Keratinocyte (primary cell): ENCODE measurements around the gene RANBP10. TPM values are rescaled to one million over a fixed set of nuclear protein-coding genes. Genes with fewer than 3 reads are reported as not detected.

Source experiments
- DNase-seq: peaks from one replicate; pipeline ENCODE4 v3.0.0-alpha.2; 2011; ENCODE audit warnings: low read depth, missing footprints, low spot score
- FAIRE-seq: peaks from 2 replicates; lab custom pipeline; 2011; peaks lifted over from hg19 to GRCh38; lab: Jason Lieb, UNC
- H2AFZ ChIP-seq: 2 replicates; pipeline ENCODE4 v1.6.0; 2012; ENCODE audit warnings: low read length, control low read depth, inconsistent platforms; ENCODE audit not compliant: control insufficient read depth
- H3K27ac ChIP-seq: 2 replicates; pipeline ENCODE4 v1.5.1; 2011; ENCODE audit warnings: low read length; ENCODE audit not compliant: control insufficient read depth, insufficient read depth
- H3K27me3 ChIP-seq: 3 replicates; pipeline ENCODE4 v1.6.0; 2011; ENCODE audit warnings: low read length; ENCODE audit not compliant: control insufficient read depth, insufficient read depth; ENCODE audit errors: extremely low read depth
- H3K36me3 ChIP-seq, 2 experiments: 2 replicates in 1 of 2; 3 replicates in 1 of 2; pipeline ENCODE4 v1.5.1; 2011; ENCODE audit warnings: low read length in 2 of 2, mild to moderate bottlenecking in 1 of 2; ENCODE audit not compliant: control insufficient read depth in 2 of 2, insufficient read depth in 2 of 2; ENCODE audit errors: extremely low read depth in 1 of 2
- H3K4me1 ChIP-seq: 3 replicates; pipeline ENCODE4 v1.5.1; 2011; ENCODE audit warnings: low read length; ENCODE audit not compliant: control insufficient read depth, insufficient read depth; ENCODE audit errors: extremely low read depth
- H3K4me2 ChIP-seq: 3 replicates; pipeline ENCODE4 v1.6.0; 2011; ENCODE audit warnings: low read depth, low read length; ENCODE audit not compliant: control insufficient read depth, insufficient read depth; ENCODE audit errors: extremely low read depth
- H3K4me3 ChIP-seq, 3 experiments: fragments of 200-600 bp in 1 of 3; sonication (generic) in 1 of 3; 2 replicates in 2 of 3; 3 replicates in 1 of 3; pipeline ENCODE4 v1.5.1; 2011 to 2016; ENCODE audit warnings: low read length in 3 of 3, mild to moderate bottlenecking in 3 of 3, control low read depth in 2 of 3, inconsistent platforms in 1 of 3, low read depth in 1 of 3, mixed read lengths in 1 of 3, mixed run types in 1 of 3, moderate library complexity in 1 of 3; ENCODE audit not compliant: control insufficient read depth in 2 of 3, insufficient read depth in 2 of 3; ENCODE audit errors: extremely low read depth in 1 of 3
- H3K79me2 ChIP-seq: 2 replicates; pipeline ENCODE4 v1.6.0; 2012; ENCODE audit warnings: low read length; ENCODE audit not compliant: control insufficient read depth, insufficient read depth
- H3K9ac ChIP-seq: 3 replicates; pipeline ENCODE4 v1.6.0; 2011; ENCODE audit warnings: low read length; ENCODE audit not compliant: control insufficient read depth, insufficient read depth; ENCODE audit errors: extremely low read depth
- H3K9me1 ChIP-seq: 3 replicates; pipeline ENCODE4 v1.6.0; 2011; ENCODE audit warnings: low read length; ENCODE audit not compliant: control insufficient read depth, insufficient read depth; ENCODE audit errors: extremely low read depth
- H3K9me3 ChIP-seq: 2 replicates; pipeline ENCODE4 v1.5.1; 2012; ENCODE audit warnings: low read depth, low read length; ENCODE audit not compliant: control insufficient read depth
- H4K20me1 ChIP-seq: 3 replicates; pipeline ENCODE4 v1.6.0; 2011; ENCODE audit warnings: low read length; ENCODE audit not compliant: control insufficient read depth, insufficient read depth; ENCODE audit errors: extremely low read depth
- CTCF ChIP-seq, 3 experiments: IDR thresholded peaks in 1 of 3; conservative IDR thresholded peaks in 1 of 3; optimal IDR thresholded peaks in 1 of 3; 2 replicates in 2 of 3; 3 replicates in 1 of 3; pipeline versions ENCODE3 to v1.5.1; 2011; ENCODE audit warnings: low read length in 3 of 3, mild to moderate bottlenecking in 3 of 3, moderate library complexity in 2 of 3, control low read depth in 1 of 3, inconsistent platforms in 1 of 3; ENCODE audit not compliant: insufficient read depth in 2 of 3; ENCODE audit errors: extremely low read depth in 1 of 3
- EZH2 ChIP-seq: IDR thresholded peaks from one replicate; pipeline ENCODE4 v1.6.1; 2012; ENCODE audit warnings: inconsistent platforms, mild to moderate bottlenecking, low read length, moderate library complexity
- dilution Hi-C: fragments of 300-500 bp; cut with MboI; formaldehyde crosslinking; loops from one replicate; pipeline ENCODE4 v1.7.0; 2020; ENCODE audit warnings: low sequenced_read_pairs; ENCODE audit not compliant: extremely low pct_ligation_motif_present
- polyA plus RNA-seq, 5 experiments: library from polyadenylated mRNA; depleted of rRNA in 3 of 5; stranded (reverse) in 3 of 5; stranded (forward) in 1 of 5; unstranded in 1 of 5; fragments of >200 nt; gene quantifications; 1 replicate in 1 of 5; 2 replicates in 3 of 5; 3 replicates in 1 of 5; pipeline versions ENCODE4 v1.2.1 to v1.2.3, GENCODE V29; 2011 to 2012; ENCODE audit warnings: missing spikeins in 2 of 5, low read depth in 1 of 5, low replicate concordance in 1 of 5

RANBP10 gene
- polyA plus RNA-seq, 1 donor (not counting 4 experiments of a cell fraction or from before 2014, with no cell fraction given) = 9.5 TPM

GRCh38 chr16:67764158-67764667 is 42.1 kb downstream of the RANBP10 start:
- no peaks in the 10 kb centered on the region for H3K27me3 ChIP-seq
- H3K9ac ChIP-seq = no peak overlapping the region
- no peaks in the 10 kb centered on the region for H3K79me2 ChIP-seq
- no peak overlapping the region for H3K27ac ChIP-seq
- no peak overlapping the region for H2AFZ ChIP-seq
- no peak for FAIRE-seq
- no peaks in the 10 kb centered on the region for H3K9me1 ChIP-seq
- dilution Hi-C loops = no loop called here
- peaks cover 4 to 7% of the 10 kb centered on the region in 2 experiments for H3K36me3 ChIP-seq
- no peak overlapping the region for H3K4me3 ChIP-seq
- H3K9me3 ChIP-seq = no peaks in the 10 kb centered on the region
- no peak for DNase-seq
- no peak for TF ChIP-seq EZH2
- TF ChIP-seq CTCF (optimal IDR thresholded peaks at IDR 0.05 in 1 of 3, IDR thresholded peaks at IDR 0.05 in 1 of 3, conservative IDR thresholded peaks at IDR 0.05 in 1 of 3; ENCODE audit: extremely low read depth in 1 of 3, insufficient read depth in 2 of 3, low read length in 3 of 3) = no peak
- H3K4me2 ChIP-seq = no peak overlapping the region
- peaks cover 6% of the 10 kb centered on the region for H4K20me1 ChIP-seq
- H3K4me1 ChIP-seq = peaks cover 5% of the 10 kb centered on the region

GRCh38 chr16:67763066-67763465 is 43.3 kb downstream of the RANBP10 start:
- H3K9me1 ChIP-seq = no peaks in the 10 kb centered on the region
- H3K79me2 ChIP-seq = no peaks in the 10 kb centered on the region
- no peak overlapping the region for H2AFZ ChIP-seq
- peaks cover 6% of the 10 kb centered on the region for H4K20me1 ChIP-seq
- dilution Hi-C loops = no loop called here
- no peaks in the 10 kb centered on the region for H3K9me3 ChIP-seq
- peaks cover 5 to 7% of the 10 kb centered on the region in 2 experiments for H3K36me3 ChIP-seq
- H3K4me3 ChIP-seq = no peak overlapping the region
- no peak overlapping the region for H3K9ac ChIP-seq
- TF ChIP-seq EZH2 (no peak), CTCF (optimal IDR thresholded peaks at IDR 0.05 in 1 of 3, IDR thresholded peaks at IDR 0.05 in 1 of 3, conservative IDR thresholded peaks at IDR 0.05 in 1 of 3; ENCODE audit: extremely low read depth in 1 of 3, insufficient read depth in 2 of 3, low read length in 3 of 3) (no peak)
- DNase-seq (no peak), FAIRE-seq (no peak)
- H3K4me1 ChIP-seq = peaks cover 5% of the 10 kb centered on the region
- H3K27me3 ChIP-seq = no peaks in the 10 kb centered on the region
- H3K4me2 ChIP-seq = no peak overlapping the region
- no peak overlapping the region for H3K27ac ChIP-seq
